GOT3 (cell line): Measurements from ENCODE around the gene ATAT1.

ENCODE experiments used
- DNase-seq: peaks from one replicate; lab custom pipeline; 2025; ENCODE audit warnings: mixed read lengths; lab: John Stamatoyannopoulos, UW

Gene ATAT1

GRCh38 chr6:30613251-30614043 lies 13.2 kb upstream of the ATAT1 start:
- DNase-seq = no peak

GRCh38 chr6:30614044-30614842 lies 12.4 kb upstream of the ATAT1 start:
- DNase-seq = no peak

- DNase-seq = peak; percentile 27
Observed at GRCh38 chr6:30614843-30615218, 11.8 kb upstream of the ATAT1 start.

GRCh38 chr6:30615219-30615957 lies 11.3 kb upstream of the ATAT1 start:
- no peak for DNase-seq

- DNase-seq = no peak
Observed at GRCh38 chr6:30615958-30616810, 10.5 kb upstream of the ATAT1 start.

GRCh38 chr6:30616811-30617564 lies 9.7 kb upstream of the ATAT1 start, which contains the start of gene PPP1R10:
TSS of gene PPP1R10 (minus strand) at chr6:30617243. CDS start at chr6:30609944, 7,299 bp downstream.
- peak; percentile 99 for DNase-seq

GRCh38 chr6:30617565-30618269 lies 9.0 kb upstream of the ATAT1 start, which contains the start of gene MRPS18B:
TSS of gene MRPS18B (plus strand) at chr6:30617840. CDS start at chr6:30617866, 26 bp downstream.
- DNase-seq = peak; percentile 92

- DNase-seq = no peak
Observed at GRCh38 chr6:30618270-30618797, 8.3 kb upstream of the ATAT1 start.

GRCh38 chr6:30619561-30619960 lies 7.1 kb upstream of the ATAT1 start:
- no peak for DNase-seq

GRCh38 chr6:30625511-30625910 lies 1.2 kb upstream of the ATAT1 start:
- no peak for DNase-seq

- DNase-seq = no peak
Observed at GRCh38 chr6:30635834-30636233, 9.2 kb downstream of the ATAT1 start.

- no peak for DNase-seq
Observed at GRCh38 chr6:30640481-30640880, 13.8 kb downstream of the ATAT1 start.

GRCh38 chr6:30641048-30641447 lies 14.4 kb downstream of the ATAT1 start:
- no peak for DNase-seq

GRCh38 chr6:30643656-30644055 lies 17.0 kb downstream of the ATAT1 start:
- no peak for DNase-seq

- no peak for DNase-seq
Observed at GRCh38 chr6:30644769-30645168, 18.1 kb downstream of the ATAT1 start.

GRCh38 chr6:30645989-30646388 lies 19.3 kb downstream of the ATAT1 start:
- DNase-seq = no peak

GRCh38 chr6:30646450-30647241 lies 20.0 kb downstream of the ATAT1 start, which contains the start of gene C6orf136:
TSS of gene C6orf136 (plus strand) at chr6:30647133. CDS start at chr6:30647232, 99 bp downstream.
- DNase-seq = peak; percentile 66

- DNase-seq = peak; percentile 11
Observed at GRCh38 chr6:30647242-30648116, 20.8 kb downstream of the ATAT1 start.
